ENCODE results near the gene LRWD1.

The LRWD1 gene

DNA sequence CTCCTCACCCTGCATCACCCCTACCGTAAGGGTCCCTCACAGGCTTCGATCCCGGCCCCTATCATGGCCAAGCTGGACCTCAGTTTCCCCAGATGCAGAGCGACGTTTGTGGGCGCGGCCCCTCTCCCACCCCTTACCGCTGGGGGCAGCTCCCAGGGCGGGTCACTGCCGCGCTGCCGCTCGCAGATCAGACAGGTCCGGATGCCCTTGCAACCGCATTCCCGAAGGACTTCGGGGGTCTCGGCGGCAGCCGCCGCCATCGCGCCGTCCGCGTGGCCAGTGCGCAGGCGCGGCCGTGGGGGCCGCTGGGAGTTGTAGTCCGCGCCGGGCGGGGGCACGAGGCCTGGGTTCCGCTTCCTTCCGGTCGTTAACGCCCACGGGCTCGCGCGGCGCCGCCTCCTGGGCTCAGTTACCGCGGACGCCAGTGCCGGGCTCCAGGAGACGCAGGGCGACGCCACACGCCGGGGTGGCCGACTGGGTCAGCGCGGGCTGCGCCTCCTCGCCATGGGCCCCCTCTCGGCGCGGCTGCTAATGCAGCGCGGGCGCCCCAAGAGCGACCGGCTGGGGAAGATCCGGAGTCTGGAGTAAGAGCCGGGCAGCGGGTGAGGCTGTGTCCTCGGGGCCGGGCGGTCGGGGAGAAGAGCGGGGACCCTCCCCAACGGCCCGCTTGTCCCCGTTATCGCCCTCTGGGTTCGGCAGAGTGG, at the start of gene LRWD1, which contains the start of gene ALKBH4:
Gene LRWD1, plus strand, starts transcription at position 408 of the 704 bp plus-strand sequence. Its CDS starts 97 bp downstream, at position 505.
Gene ALKBH4, minus strand, starts transcription at position 287 of the 704 bp plus-strand sequence. Its CDS starts 27 bp downstream, at position 260.
- no peak for TF ChIP-seq ZNF274 (IDR thresholded peaks at IDR 0.05; ENCODE audit: low read depth, low read length)
- peak within 1 kb of the TSS; percentile 84 for H3K4me3 ChIP-seq (ENCODE audit: low read length)

DNA sequence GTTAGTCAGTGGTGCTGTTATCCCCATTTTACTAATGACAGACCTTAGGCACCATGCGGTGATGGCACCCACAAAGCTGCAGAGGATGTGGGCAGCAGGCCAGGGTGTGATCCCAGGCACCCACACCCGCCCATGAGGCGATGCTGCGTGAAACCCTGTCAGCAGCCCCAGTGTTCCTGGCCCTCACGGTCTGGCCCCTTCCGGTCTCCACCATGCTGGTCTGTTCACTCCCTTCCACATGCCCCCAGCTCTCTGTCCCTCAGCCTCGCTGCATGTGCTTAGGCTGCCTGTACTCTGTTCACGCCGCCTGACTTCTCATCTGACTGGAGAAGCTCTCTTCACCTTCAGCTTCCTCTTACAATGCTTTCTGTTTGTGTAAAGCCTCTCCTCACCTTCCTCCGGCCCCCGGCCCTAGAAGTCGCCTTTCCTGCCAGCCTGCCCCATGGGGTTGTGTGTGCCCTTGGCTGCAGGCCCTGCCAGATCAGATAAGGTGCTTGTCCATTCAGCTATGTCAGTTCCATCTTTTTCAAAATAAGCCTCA, 49.0 kb upstream of the LRWD1 start:
- H3K4me3 ChIP-seq (ENCODE audit: low read length): no peak overlapping the region

DNA sequence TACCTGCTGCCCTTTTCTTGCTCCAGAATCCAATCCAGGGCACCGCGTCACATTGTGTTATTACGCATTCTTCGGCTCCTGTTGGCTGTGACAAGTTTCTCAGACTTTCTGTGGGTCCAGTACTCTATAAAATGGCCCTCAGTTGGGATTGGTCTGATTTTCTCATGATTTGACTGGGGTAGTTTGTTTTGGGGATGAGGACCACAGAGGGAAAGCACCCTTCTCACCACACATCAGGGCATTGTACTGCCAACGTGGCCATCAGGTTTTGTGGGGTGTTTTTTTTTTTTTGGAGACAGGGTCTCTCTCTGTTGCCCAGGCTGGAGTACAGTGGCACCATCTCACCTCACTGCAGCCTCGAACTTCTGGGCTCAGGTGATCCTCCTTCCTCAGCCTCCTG, 48.4 kb upstream of the LRWD1 start:
- H3K4me3 ChIP-seq (ENCODE audit: low read length): no peak overlapping the region
- TF ChIP-seq ZNF274 (IDR thresholded peaks at IDR 0.05; ENCODE audit: low read depth, low read length): no peak

More for the DNA sequence above, 49.0 kb upstream of the LRWD1 start:
- no peak for TF ChIP-seq ZNF274 (IDR thresholded peaks at IDR 0.05; ENCODE audit: low read depth, low read length)

DNA sequence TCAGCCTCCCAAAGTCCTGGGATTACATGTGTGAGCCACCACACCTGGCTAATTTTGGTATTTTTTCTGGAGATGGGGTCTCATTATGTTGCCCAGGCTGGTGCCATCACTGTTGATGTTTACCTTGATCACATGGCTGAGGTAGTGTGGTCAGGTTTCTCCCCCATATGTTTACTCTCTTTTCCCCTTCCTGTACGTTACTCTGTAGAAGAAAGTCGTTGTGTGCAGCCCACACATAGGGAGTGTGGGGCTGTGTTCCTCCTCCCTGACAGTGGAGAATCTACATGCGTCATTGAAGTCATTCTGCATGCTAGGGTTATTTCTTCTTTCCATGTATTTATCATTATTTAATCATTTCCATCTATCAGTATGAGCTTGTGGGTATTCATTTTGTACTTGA, 47.7 kb upstream of the LRWD1 start:
- no peak for TF ChIP-seq ZNF274 (IDR thresholded peaks at IDR 0.05; ENCODE audit: low read depth, low read length)
- H3K4me3 ChIP-seq (ENCODE audit: low read length): no peak overlapping the region

DNA sequence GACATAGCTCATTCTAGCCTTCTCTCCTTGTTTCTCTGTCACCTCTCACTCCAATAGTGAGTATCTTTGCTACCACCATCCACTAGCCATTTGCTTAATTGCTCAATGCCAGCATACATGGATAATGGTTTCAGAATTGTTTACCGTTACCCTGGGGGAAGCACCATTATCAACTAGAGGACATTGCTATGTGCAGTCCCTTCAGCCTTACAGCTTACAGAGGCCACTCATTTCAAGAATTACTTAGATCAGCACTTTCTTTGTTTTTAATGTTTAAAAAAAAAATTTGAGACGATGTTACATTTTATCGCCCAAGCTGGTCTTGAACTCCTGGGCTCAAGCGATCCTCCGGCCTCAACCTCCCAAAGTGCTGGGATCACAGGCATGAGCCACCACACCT, 46.2 kb upstream of the LRWD1 start:
- no peak overlapping the region for H3K4me3 ChIP-seq (ENCODE audit: low read length)
- no peak for TF ChIP-seq ZNF274 (IDR thresholded peaks at IDR 0.05; ENCODE audit: low read depth, low read length)

DNA sequence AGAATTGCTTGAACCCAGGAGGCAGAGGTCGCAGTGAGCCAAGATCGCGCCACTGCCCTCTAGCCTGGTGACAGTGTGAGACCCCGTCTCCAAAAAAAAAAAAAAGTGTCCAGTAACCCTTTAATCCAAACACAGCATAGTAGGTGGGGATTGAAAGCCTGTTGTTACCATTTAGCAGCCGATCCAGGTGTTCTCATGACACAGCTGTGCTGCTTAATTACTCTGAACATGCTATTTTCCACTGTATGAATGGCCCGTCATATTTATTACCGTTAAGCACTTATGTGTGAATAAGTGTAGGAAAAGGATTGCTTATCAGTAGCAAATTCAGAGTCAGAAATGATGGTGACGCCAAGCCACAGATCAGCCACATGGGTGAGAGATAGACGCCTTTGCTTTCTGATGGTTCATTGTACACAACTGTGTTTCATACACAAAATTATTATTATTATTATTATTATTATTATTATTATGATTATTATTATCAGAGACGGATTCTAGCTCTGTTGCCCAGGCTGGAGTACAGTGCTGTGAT, 43.0 kb upstream of the LRWD1 start:
- H3K4me3 ChIP-seq (ENCODE audit: low read length): no peak overlapping the region
- no peak for TF ChIP-seq ZNF274 (IDR thresholded peaks at IDR 0.05; ENCODE audit: low read depth, low read length)

DNA sequence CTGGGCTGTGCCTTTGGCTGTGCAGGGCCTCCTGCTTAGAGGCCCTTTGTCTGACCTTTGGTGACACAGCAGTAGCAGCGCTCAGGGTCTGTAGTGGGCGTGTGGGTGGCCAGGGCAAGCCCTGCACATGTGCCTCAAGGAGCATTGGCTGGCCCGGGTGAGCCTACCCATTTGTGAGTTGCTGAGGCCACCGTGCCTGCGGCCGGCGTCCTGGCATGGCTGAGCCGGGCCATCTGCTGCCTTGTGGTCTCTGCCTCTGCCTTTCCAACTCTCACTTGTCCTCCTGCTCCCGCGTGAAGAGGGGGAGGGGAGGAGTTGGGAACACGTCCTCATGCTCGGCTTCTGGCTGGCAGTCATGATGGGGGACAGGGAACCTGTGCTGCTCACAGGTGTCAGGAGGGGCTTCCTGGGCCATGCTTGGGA, 40.6 kb upstream of the LRWD1 start:
- H3K4me3 ChIP-seq (ENCODE audit: low read length): no peak overlapping the region; the same call in 1 of the 2 replicates
- no peak for TF ChIP-seq ZNF274 (IDR thresholded peaks at IDR 0.05; ENCODE audit: low read depth, low read length)

DNA sequence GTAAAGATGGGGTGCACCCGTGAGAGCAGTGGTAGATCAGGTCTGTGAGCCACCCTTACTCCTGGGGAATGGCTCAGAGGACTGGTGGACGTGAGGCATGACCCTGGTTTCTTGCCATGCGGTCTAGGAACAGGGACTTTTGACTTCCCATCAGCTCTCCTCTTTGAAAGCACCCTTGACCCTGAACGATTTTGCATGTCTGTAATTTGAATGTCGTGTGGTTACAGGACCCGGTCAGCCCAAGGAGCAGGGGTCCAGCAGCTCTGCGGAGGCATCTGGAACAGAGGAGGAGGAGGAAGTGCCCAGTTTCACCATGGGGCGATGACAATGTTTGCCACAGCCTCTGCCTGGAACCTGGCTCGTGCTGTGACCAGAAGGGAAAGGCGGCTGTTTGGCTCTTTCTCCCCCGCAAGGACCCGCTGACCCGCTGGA, 40.0 kb upstream of the LRWD1 start:
- TF ChIP-seq ZNF274 (IDR thresholded peaks at IDR 0.05; ENCODE audit: low read depth, low read length): no peak
- peak overlapping the region; percentile 35; the same call in 1 of the 2 replicates for H3K4me3 ChIP-seq (ENCODE audit: low read length)

DNA sequence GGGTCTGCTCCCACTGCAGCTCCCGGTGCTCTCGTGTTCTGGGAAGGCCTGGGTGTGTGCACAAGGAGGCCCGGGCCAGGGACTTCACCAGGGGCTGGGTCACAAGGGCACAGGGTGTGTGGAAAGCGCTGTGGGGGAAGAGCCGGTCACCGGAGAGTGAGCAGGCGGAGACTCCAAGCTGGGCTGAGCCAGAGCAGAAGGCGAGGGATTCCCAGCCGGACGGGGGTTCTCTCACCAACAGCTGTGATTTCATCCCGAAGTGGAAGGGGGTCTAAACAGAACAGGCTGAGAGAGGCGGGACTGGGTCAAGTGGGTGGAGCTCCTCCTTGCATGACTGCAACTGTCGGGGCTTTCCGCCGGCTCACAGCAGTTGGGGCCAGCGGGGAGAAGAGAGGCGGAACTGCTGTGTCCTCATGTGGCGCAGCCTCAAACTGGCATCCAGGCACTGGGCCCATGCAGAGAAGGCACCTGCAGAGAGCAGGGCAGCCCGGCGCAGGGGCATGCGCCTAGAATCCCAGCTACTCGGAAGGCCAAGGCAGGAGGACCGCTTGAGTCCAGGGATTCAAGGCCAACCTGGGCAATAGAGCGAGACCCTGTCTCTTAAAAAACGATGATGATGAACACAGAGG, 39.0 kb upstream of the LRWD1 start:
- peak overlapping the region; percentile 35; the same call in 1 of the 2 replicates for H3K4me3 ChIP-seq (ENCODE audit: low read length)
- no peak for TF ChIP-seq ZNF274 (IDR thresholded peaks at IDR 0.05; ENCODE audit: low read depth, low read length)

DNA sequence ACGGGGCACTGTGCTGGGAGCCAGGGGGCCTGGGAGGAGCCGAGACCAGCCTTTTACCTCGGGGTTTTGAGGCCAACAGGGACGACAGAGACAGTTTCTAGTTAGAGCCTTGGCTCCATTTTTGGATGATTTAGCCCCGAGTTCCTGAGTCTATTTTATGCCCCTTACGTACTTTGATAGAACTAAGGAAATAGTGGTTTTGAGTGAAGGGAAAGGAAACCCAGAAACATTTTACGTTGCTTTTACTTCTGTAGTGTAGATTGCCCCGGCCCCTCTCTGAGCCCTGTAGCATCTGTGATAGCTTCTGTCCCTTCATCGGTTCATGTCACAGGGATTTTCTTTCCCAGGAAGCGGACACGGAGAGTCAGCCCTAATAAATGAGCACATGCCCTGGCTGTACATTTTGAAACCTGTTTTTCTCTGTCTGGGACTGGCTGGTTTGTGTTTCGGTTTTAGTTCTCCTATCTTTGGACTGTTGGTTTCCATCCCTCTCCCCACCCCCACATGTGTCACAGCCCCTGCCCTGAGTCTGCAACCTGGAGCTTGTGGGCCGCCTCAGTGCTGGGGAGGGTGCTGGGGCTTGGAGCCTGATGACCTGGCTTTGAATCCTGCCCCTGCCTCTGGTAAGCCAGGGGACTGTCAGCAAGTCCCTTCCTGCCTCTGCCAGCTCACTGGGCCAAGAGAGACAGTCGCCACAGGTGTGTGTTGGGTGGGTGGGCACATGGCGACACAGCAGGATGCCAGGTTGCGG, 38.3 kb upstream of the LRWD1 start:
- H3K4me3 ChIP-seq (ENCODE audit: low read length): peak overlapping the region; percentile 29; the same call in 1 of the 2 replicates
- no peak for TF ChIP-seq ZNF274 (IDR thresholded peaks at IDR 0.05; ENCODE audit: low read depth, low read length)

DNA sequence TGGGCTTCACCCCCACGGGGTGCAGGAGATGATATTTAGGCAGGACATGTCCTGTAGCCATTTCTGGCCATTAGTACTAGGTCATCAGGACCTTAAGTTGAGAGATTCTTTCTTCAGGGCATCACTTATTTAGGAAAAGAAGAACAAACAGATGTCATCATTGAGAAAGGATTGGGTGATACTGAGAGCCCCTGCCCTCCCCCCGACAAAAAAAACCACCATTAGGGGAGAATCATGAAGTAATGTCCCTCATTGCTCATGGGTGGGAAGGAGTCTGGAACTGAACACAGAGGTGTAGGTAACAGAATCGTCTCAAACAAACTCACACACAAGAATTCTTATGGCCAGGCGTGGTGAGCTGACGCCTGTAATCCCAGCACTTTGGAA, 37.8 kb upstream of the LRWD1 start:
- peak overlapping the region; percentile 29; the same call in 1 of the 2 replicates for H3K4me3 ChIP-seq (ENCODE audit: low read length)
- no peak for TF ChIP-seq ZNF274 (IDR thresholded peaks at IDR 0.05; ENCODE audit: low read depth, low read length)

DNA sequence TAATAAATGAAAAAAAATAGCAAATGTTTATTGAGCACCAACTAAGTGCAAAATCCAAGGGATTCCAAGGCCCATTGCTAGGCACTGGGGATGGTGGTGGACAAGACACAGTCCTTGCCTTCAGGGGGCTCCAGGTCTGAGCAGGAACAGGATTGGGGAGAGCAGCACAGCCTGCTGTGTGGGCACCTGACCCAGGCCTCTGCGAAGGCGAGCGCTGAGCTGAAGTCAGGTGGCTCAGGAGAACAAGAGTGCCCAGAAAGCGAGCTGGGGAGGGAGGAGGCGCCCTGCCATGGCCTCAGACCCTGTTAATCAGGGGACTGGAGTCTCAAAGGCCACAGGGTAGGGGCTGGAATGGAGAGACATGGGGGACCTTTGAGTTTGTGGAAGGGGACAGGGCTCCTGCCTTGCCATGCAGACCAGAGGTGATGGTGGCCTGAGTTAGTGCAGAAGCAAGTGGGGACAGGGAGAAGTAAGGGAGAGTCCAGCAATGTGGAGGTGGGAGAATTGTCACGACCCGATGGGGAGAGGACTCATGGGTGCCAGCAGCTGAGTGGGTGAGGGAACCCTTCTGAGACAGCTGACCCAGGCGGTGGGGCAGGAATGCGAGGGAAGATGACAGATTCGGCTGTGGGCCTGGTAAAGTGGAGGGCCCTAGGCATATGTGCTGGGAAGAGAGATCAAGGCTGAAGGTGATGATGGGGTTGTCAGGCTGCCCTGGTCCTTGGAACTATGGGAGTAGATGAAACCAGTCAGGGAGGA, 35.5 kb upstream of the LRWD1 start:
- H3K4me3 ChIP-seq (ENCODE audit: low read length): no peak overlapping the region
- TF ChIP-seq ZNF274 (IDR thresholded peaks at IDR 0.05; ENCODE audit: low read depth, low read length): no peak

DNA sequence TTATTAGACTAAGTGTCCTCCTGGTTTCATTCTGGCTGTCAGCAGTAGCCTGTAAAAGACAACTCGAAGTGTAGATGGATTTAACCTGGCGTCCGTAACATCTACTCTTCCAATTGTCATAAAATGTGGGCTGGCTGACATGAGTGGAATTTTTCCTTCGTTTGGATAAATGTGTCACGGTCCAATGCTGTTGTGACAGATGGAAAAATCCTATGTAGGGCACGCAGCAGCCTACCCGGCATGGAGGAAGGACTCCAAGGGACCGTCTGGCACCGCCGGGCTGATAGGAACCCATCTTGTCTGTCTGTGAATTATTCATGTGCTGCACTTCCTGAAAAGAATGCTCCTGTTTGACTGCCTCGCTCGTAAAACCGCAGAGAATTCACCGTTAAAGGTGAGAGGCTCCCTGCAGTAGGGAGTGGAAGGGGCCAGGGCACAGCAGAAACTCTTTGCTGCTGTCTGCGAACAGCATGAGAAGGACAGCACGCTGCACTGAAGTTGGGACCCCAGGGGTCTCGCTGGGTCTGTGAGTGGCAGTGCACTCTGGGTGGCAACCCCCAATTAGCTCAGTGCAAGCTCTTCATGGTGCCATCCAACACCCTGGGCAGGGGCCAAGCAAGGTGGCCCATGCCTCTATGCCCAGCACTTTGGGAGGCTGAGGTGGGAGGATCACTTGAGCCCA, 33.0 kb upstream of the LRWD1 start:
- peak overlapping the region; percentile 3; the same call in 1 of the 2 replicates for H3K4me3 ChIP-seq (ENCODE audit: low read length)

More for the DNA sequence above, 33.0 kb upstream of the LRWD1 start:
- TF ChIP-seq ZNF274 (IDR thresholded peaks at IDR 0.05; ENCODE audit: low read depth, low read length): no peak

All from GM08714 (cell line).